ENCODE measurements around the gene DDX10.

DNA sequence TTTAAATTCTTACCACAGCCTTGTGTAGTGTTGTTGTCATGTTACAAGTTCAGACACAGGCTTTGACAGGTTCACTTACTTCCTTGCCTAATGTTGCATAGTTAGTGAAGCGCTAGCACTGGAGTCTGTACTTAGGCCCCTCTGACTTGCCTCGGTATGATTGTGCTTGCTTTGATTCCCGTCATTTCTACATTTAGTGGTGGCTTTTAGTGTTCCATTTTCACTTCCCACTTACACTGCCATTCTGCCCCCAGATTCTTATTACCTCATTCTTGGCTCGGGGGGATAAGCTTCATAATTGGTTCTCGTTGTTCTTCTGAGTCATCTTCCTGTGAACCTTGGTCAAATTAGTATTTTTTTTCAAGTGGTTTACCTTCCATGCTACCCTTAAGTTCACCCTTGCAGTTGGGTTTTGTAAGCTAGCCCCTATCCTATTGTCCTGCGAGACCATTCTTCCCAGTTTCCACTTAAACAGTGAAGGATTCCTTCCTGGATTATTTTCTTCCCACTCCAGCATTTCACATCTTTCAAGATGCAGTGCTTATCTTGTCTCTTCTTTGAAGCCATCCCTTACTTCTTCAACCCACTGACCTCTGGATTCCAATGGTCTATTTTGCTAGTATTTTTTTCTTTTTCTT lies 68.7 kb downstream of the DDX10 start:
- TF ChIP-seq CTCF (IDR thresholded peaks at IDR 0.05) (no peak), EP300 (IDR thresholded peaks at IDR 0.05) (no peak), POLR2AphosphoS5 (IDR thresholded peaks at IDR 0.05) (no peak), POLR2A (IDR thresholded peaks at IDR 0.05; ENCODE audit: low read depth) (no peak)
